Stimulated activated CD4-positive, alpha-beta T cell treated with anti-CD3 and anti-CD28 coated beads, Interleukin-2, amount 100 ng/mL, for 24 hours (primary cell): ENCODE measurements around the gene CCDC194.

ENCODE experiments used
- DNase-seq, 2 donors: peaks; one replicate each; pipeline ENCODE4 v3.0.0-alpha.2; 2020

The CCDC194 gene

GRCh38 chr19:17393914-17394313 lies at the start of gene CCDC194:
TSS of gene CCDC194 (minus strand) at chr19:17394196. CDS start at chr19:17394158, 38 bp downstream.
- no peak for DNase-seq

- DNase-seq = no peak
Measured at GRCh38 chr19:17441241-17442021, 47.4 kb upstream of the CCDC194 start.

- no peak for DNase-seq
Measured at GRCh38 chr19:17436874-17437267, 42.9 kb upstream of the CCDC194 start.

GRCh38 chr19:17436094-17436873 lies 42.3 kb upstream of the CCDC194 start:
- DNase-seq = no peak

GRCh38 chr19:17435218-17435617 lies 41.2 kb upstream of the CCDC194 start:
- DNase-seq = no peak

GRCh38 chr19:17431417-17431816 lies 37.4 kb upstream of the CCDC194 start:
- no peak for DNase-seq

GRCh38 chr19:17429641-17430113 lies 35.7 kb upstream of the CCDC194 start:
- no peak for DNase-seq

- DNase-seq = peak in 1 of 2 donors; percentile 44
Measured at GRCh38 chr19:17424743-17425365, 30.9 kb upstream of the CCDC194 start.

GRCh38 chr19:17423429-17424208 lies 29.6 kb upstream of the CCDC194 start:
- no peak for DNase-seq

- DNase-seq = no peak
Measured at GRCh38 chr19:17421942-17422341, 27.9 kb upstream of the CCDC194 start.

- peak; percentile 35 to 41 for DNase-seq
Measured at GRCh38 chr19:17420475-17420924, 26.5 kb upstream of the CCDC194 start.

GRCh38 chr19:17419621-17420474 lies 25.9 kb upstream of the CCDC194 start, which contains the start of gene MVB12A:
TSS of gene MVB12A (plus strand) at chr19:17420047. CDS start at chr19:17420136, 89 bp downstream.
- peak; percentile 95 to 96 for DNase-seq

GRCh38 chr19:17419154-17419620 lies 25.2 kb upstream of the CCDC194 start:
- DNase-seq = no peak

- DNase-seq = no peak
Measured at GRCh38 chr19:17418710-17419109, 24.7 kb upstream of the CCDC194 start.

- no peak for DNase-seq
Measured at GRCh38 chr19:17415121-17415520, 21.1 kb upstream of the CCDC194 start.

- DNase-seq = no peak
Measured at GRCh38 chr19:17414097-17414496, 20.1 kb upstream of the CCDC194 start.

GRCh38 chr19:17411801-17412200 lies 17.8 kb upstream of the CCDC194 start:
- no peak for DNase-seq

- DNase-seq = no peak
Measured at GRCh38 chr19:17409990-17410389, 16.0 kb upstream of the CCDC194 start.

- no peak for DNase-seq
Measured at GRCh38 chr19:17406887-17407196, 12.8 kb upstream of the CCDC194 start.

GRCh38 chr19:17406046-17406886 lies 12.3 kb upstream of the CCDC194 start:
- DNase-seq = peak in 1 of 2 donors; percentile 29
